COLO668 (cell line): ENCODE results near the gene CPNE2.
"Not testable (repeated sequence)": the region's sequence is repeated elsewhere in the genome, so short reads cannot be mapped to it uniquely, and the experiment has no call there.

ENCODE experiments used
- DNase-seq: peaks from one replicate; lab custom pipeline; 2025; ENCODE audit not compliant: unreplicated experiment; lab: John Stamatoyannopoulos, UW

Gene CPNE2

DNA sequence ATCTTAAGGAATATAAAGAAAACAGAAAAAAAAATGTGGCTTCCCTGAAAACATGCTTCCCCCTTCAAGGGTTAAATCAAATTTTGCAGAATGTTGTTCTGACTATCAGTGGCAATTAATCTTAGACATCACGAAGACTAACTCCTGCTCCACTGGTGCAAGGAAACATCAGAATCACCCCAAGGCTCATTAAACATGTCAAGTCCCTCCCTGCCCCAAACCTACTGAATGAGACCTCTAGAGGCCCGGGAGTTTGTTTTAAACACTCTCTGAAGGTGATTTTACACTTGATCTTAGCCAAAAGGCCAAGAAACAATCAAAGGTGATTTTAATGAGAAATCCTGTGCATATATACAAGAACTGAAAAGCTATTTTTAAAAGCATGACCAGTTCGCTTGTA lies 75.2 kb downstream of the CPNE2 start:
- DNase-seq, result no peak

DNA sequence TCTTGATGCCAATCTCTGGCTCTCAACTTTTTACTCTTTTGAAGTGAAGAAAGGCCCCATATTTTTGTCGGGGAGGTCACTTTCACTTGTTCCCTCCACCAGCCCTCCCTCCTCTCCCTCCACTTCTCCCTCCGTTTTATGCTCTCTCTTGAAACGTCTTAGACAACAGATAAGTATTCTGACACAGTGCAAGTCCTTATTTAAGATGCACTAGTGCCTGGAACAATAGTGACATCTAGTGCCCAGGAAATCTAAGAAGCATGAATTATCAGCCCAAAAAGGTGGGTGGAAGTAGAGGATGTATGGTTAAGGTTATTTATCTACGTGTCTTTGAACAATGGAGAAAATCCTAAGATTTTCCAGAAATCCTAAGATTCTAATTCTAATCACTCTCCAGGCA lies 75.6 kb downstream of the CPNE2 start:
- peak; percentile 8 for DNase-seq

DNA sequence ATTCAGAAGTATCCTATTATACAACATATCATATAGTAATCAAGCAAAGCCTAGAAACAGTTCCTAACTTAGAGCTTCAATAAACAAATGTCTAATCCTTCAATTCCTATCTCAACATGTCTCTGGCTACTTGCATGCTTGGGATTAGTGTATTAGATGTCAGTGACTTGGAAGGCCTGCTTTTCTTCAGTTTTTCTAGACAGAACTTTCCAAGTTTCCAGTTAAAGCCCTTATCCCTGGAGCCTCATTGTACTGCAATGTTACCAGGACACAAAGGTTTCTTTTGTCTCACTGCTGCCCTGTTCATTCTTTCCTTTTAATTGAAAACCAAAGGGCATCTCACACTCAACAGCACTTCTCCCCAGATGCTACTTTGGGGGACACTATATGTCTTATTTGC lies 76.9 kb downstream of the CPNE2 start:
- DNase-seq, result no peak

DNA sequence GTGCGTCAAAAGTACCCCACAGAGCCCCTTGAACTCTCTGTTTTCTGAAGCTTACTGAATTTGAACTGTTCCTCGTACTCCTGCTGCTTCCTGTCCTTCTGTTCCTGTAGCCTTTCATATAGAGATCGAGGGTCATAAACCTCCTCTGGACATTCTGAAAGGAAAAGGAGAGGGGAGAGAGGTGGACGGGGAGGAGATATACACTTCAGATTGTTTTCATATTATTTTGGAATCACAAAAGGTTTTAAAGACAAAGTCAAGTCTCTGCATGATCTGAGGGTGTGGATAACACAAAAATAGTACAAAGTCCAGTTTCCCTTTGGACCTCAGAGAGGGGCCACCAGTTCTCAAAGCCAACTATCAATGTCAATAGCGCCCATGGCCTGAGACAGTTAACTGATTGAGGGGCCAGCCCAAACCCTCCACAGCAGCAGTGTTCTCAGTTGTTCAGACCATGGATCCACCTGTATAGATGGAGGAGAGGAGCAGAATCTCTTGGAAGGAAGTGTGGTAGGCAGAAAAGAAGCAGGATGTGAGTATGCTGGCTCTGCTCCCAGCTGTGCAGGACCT lies 80.4 kb downstream of the CPNE2 start:
- DNase-seq, result no peak

DNA sequence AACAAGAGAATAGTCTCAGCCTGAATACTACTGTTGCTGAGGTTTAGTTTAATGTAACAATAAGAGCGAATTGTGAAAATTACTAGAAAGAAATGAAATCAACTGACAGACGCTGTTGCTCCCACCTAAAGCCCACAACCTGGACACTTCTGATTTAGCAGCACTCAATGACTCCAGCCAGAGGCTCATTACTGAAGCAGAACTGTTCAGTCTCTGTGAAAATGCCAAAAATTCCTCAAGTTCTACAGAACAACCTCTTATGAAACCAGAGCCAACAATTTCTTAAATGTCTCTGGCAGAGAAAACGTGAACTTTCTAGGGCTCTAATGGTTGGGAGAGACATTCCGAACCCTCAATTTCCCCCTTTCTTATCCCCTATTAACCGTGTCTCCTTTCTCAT lies 83.5 kb downstream of the CPNE2 start:
- DNase-seq, result no peak

DNA sequence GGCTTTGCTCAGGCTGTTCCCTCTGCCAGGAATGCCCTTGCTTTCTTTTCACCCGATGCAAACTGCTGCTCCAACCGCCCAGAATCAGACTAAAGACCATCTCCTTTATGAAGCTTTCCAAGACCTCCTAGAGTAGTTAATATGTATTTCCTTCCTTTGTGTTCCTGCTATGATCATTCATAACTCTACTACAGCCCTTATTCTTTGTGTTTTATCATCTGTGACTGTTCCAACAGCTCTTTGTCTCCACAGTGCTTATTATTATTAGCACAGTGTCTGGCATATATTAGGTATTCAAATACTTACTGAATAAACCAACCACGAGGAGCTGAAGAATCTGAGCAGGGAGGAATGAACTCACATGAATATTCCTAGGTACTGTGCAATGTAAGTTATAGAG lies 85.8 kb downstream of the CPNE2 start:
- DNase-seq, result no peak

DNA sequence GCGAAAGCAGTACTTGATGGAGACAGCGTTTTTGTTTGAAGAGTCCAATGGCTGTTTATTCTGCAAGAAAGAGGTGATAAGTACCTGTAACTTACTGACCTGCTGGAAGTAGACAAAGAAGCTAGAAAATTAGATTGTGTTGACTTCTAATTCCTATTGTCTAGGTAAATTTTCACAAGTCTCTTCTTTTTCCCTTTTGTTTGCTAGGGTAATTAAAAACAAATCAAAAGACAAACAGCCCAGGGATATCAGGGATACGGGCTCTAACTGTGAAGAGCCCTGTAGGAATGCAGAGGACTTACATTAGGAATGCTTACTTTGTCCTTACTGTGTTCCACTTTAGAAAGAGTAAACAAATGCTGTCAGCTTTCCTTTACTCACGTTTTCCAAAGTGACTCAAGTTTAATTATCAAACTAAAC lies 86.4 kb downstream of the CPNE2 start:
- no peak for DNase-seq

DNA sequence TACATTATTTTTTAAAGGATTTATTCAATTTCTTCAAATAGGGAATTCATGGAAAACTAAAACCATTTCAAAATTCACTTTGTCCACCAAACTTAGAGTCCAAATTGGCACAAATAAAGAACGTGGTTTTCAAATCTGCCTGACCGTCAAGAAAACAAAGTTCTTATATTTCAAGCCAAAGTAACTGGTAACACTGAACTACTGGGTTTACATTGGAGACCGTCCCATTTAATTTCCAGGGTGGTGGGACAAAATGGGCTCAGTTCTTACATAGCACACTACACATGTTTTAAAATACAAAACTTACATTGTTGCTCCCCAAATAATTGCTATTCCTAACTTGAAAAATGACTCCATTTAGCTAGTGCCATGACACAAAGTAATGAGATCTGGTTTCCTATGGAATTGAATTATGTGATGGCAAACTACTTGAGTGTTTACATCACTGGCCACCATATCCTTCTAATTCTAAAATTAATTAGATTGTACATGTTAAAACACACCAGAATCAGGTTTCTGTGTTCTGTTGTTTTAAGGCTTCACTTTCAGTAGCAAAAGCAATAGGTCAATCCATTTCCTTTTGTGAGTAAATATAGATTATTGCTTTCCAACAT lies 86.9 kb downstream of the CPNE2 start:
- no peak for DNase-seq

DNA sequence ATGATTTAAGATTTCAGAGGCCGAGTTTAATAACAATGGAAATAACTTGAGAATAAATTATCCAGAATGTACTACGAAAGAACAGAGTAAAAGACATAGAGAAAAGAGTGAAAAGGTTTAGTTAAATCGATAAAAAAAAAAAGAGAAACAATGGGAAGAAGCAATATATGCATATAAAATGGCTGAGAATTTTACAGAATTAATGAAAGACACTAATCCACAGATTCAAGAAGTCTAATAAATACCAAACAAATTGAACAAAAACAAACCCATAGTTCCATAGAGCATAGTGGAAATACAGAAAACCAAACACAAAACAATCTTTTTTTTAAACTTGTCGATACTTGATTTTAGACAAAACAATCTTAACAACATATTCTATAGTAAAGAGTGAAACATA lies 91.7 kb downstream of the CPNE2 start:
- no peak for DNase-seq

DNA sequence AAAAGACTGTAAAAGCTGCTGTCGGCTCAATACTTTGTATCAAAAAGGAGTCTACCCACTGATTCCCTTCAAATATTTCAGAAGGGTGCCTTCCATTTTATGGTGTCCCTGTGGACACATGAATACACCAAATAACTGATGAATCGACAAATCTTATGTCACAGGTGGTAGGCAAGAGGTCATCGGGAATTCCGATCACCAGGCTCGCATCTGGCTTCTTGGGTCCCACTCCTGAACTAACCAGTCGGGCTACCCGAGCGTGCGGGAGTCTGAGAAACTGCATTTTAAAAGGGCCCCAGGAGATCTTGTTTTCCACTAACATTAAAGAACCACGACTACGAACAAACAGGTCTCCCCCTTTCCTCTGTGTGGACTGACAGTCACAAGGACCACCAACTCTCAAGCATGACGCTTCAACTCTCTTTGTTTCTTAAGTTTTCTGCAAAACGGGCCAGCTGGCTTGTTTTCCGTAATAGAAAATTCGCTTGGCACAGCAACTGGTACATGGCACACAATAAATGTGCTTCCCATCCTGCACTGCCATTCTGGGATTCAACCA lies 92.6 kb downstream of the CPNE2 start:
- DNase-seq, result no peak

DNA sequence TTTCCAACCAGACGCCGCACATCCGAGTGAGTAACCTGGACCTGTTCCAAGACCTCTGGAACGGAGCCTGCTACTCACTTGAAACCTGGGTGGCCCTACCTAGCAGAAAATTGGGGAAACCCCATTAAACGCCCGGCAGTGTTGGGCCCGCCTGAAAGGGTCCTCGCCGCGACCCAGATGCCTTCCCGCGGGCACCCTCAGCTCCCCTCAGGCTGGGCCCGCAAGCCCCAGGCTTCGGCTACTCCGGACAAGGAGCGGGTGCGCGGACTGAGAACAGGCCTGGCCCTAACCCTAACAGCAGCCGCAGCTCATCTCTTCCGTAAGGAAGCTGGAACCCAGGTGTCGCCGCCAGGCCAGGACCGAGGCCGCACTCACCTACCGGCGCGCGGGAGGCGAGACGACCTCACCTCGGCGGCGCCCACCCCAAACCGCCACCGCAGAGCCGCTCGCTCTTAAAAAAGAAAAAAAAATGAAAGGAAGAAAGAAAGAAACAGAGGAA lies 93.1 kb downstream of the CPNE2 start:
- DNase-seq, result peak; percentile 71

DNA sequence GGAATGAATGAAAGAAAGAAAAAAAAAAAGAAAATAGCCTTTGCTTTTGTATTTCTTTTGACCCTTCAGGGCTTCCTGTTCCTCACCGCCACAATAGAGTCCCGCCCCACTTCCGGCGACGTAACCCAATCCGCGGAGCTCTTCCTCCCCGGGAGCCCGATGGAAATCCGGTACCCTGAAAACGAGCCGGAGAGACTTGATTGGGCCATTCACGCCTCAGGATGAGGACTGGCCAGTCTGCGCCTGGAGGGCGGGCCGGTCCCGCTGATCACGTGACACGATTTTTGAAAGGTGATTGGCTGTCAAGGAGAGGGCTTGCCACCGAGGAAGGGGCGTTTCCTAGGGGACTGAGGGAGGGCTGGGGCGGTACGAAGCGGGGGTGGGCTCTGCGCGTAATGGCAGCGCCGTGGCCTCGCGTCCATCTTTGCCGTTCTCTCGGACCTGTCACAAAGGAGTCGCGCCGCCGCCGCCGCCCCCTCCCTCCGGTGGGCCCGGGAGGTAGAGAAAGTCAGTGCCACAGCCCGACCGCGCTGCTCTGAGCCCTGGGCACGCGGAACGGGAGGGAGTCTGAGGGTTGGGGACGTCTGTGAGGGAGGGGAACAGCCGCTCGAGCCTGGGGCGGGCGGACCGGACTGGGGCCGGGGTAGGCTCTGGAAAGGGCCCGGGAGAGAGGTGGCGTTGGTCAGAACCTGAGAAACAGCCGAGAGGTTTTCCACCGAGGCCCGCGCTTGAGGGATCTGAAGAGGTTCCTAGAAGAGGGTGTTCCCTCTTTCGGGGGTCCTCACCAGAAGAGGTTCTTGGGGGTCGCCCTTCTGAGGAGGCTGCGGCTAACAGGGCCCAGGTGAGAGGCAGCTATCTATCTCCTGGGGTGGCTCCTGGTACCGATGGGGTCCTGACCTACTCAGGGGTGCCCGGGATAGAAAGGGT lies 93.8 kb downstream of the CPNE2 start, which contains the start of the genes PSME3IP1 and RSPRY1:
TSS of gene PSME3IP1 (minus strand) at position 95 of the 927 bp plus-strand sequence. CDS start 12,185 bp downstream, outside the sequence.
TSS of gene RSPRY1 (plus strand) at position 385 of the 927 bp plus-strand sequence. CDS start 18,330 bp downstream, outside the sequence.
- peak; percentile 97 for DNase-seq

DNA sequence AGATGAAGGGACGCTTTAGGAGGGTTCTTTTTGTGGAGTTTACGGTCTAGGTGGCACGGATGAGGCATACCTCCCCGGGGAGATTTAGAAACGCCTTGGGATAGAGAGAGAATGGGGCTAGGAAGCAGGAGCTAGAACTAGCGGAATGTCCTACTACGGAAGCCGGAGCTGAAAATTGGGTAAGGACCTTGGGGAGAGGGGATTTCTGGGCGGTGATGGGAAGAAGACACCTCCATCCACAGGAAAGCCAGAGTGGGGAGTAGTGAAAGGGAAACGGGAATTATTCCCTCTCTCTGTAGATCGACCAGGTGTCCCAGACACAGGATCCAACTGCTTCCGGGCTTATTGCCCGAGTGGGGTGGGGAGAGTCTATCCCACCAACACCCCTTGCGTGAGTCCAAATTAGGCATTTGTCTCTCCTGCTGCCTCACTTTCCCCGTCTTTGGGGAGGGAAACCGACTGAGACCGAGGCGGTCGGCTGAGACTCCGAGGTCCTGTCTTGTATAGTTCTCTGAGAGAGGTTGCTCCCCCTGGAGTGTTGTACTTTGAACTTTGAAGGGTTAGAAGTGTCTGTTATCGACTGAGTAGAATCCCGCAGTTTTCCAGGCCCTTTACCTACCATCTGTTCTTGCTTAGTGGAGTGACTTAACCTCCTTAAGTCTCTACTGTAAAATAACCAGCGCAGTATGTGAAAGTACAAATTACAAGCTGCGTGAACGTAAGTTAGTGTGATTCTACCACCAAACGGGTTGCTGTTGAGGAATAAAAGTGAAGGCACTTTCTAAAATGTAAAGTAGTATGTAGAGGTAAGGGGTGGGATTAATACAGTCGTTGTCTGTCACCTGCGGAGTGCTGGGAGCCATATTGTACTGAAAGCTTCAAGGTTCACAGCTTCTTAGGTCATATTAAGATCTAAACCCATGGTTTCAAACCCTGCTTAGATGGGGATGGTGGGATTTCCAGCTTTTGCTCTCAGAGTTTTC lies 94.8 kb downstream of the CPNE2 start:
- peak; percentile 31 for DNase-seq

DNA sequence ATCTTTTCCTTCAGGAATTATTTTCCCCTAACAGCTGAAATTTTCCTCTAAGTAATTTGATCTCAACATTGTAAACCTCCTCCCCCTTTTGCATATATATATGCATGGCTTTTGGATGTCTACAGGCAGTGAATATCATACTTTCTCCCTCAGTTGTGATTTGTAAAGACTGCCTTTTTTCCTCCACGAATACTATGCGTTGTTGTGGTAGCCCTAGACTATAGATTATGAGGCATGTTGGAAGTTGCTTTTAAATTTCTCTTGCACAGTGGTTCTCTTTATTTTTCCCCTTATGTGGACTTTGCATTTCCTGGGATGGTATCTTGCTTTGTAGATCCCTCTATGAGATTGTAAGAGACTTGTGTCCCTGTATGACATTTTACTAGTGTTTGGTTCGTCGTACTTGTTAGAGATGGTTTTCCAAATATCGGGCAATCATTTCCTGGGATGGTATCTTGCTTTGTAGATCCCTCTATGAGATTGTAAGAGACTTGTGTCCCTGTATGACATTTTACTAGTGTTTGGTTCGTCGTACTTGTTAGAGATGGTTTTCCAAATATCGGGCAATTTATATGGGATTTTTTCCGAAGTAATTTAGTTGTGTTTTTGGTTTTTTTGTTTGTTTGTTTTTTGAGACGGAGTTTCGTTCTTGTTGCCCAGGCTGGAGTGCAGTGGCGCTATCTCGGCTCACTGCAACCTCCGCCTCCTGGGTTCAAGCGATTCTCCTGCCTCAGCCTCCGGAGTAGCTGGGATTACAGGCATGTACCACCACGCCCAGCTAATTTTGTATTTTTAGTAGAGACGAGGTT lies 95.7 kb downstream of the CPNE2 start:
- DNase-seq, result not testable (repeated sequence)

DNA sequence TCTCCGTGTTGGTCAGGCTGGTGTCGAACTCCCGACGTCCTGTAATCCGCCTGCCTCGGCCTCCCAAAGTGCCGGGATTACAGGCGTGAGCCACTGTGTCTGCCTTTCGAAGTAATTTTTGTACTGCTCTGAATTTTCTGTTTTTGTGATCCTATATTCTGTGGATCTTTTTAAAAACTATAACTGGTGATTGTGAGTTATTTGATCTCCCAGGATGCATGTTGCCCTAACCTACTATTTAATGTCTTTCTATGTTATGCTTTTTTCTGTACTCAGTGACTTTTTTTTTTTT lies 96.3 kb downstream of the CPNE2 start:
- no peak for DNase-seq

DNA sequence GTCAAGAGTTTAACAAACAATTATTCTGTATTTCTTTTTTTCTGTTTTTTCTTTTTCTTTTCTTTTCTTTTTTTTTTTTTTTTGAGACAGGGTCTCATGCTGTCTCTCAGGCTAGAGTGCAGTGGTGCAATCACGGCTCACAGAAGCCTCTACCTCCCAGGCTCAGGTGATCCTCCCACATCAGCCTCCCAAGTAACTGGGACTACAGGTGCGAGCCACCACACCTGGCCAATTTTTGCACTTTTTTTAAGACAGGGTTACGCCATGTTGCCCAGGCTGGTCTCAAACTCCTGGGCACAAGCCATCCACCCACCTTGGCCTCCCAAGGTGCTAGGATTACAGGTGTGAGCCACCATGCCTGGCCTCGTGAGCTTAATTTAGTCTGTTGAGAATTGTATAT lies 97.1 kb downstream of the CPNE2 start:
- DNase-seq, result not testable (repeated sequence)

DNA sequence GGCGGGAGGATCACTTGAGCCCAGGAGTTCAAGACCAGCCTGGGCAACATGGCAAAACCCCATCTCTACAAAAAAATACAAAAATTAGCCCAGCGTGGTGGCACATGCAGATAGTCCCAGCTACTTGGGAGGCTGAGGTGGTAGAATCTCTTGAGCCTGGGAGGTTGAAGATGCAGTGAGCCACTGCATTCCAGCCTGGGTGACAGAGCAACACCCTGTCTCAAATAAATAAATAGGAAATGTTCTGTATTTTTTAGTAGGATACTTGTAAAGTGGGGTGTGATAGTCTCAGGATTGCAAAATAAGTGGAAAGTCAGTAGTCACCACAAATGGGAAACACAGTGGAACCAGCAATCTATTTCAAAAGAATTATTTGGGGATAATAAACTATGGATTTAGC lies 97.8 kb downstream of the CPNE2 start:
- no peak for DNase-seq

DNA sequence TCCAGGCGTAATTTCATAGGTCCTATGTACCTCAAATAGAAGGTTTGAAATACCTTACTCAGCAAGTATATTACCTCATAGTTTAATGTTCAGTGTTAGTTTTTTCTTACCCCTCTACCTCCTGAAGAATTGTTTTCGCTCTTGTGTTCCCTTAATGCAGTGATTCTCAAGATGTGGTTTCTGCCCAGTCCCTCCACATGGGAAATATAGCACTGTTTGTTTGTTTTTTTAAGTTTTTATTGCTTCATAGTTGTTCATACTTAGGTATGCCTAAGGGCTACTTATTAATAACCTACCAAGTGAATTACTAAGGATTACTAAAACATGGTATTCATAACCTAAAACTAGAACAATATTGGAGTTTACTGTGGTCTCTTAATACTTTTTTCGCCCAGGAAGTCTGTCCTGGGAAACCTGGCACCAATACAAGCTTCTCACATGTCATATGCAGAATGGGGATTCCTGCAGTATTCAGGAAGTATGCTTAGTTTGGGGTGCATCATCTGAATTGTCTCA lies 98.7 kb downstream of the CPNE2 start:
- no peak for DNase-seq

DNA sequence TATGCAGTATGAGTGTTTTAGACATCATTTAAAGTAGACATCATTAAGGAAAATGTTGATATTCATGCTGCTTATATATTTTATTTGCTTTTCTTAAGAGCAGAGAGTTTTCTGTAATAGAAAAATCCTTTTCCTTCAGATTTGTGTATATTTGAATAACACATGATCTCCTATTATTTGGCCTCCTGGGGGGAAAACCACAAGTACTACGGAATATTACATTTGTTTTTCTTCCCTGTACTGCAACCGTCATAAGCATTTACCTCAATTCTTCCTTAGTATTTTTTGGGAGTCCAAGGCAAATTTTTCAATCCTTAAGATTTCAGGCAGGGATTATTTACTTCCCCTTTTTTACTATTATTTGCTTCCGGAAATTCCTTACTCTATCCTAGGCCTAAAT lies 99.8 kb downstream of the CPNE2 start:
- DNase-seq, result no peak
